GM19043 (cell line): ENCODE measurements around the gene EIPR1.

ENCODE experiments used
- ATAC-seq: cut with Tn5 transposase; IDR thresholded peaks from one replicate; pipeline ENCODE4 v1.9.1; 2021; ENCODE audit warnings: low read depth; ENCODE audit not compliant: unreplicated experiment

EIPR1 gene

GRCh38 chr2:3142210-3142609, 235.4 kb downstream of the EIPR1 start:
- peak; percentile 37 for ATAC-seq

DNA sequence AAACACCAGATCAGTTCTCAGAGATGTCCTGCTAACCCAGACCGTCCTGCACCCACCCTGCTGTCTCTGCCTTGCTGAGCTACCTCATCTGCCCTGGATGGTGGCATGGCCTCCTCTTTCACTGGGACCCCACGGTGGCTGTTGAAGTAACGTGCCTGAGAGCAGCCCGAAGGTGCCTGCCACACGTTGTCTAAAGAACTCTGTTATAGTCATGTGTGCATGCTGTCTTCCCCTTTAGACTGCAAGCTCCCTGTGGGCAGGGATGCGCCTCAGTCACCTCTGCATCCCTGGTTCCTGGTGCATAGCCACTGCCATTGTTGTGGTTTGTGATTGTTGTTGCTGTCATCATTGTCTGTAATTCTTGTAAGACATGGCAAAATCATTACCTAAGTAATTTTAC, 235.9 kb downstream of the EIPR1 start:
- no peak for ATAC-seq

GRCh38 chr2:3139906-3140305, 237.7 kb downstream of the EIPR1 start:
- no peak for ATAC-seq
